NCI-H1694 (cell line): ENCODE measurements around the gene FITM1.
"Not testable (repeated sequence)": the region's sequence is repeated elsewhere in the genome, so short reads cannot be mapped to it uniquely, and the experiment has no call there.

Source experiments
- DNase-seq: peaks from one replicate; lab custom pipeline; 2025; lab: John Stamatoyannopoulos, UW

FITM1 gene

DNA sequence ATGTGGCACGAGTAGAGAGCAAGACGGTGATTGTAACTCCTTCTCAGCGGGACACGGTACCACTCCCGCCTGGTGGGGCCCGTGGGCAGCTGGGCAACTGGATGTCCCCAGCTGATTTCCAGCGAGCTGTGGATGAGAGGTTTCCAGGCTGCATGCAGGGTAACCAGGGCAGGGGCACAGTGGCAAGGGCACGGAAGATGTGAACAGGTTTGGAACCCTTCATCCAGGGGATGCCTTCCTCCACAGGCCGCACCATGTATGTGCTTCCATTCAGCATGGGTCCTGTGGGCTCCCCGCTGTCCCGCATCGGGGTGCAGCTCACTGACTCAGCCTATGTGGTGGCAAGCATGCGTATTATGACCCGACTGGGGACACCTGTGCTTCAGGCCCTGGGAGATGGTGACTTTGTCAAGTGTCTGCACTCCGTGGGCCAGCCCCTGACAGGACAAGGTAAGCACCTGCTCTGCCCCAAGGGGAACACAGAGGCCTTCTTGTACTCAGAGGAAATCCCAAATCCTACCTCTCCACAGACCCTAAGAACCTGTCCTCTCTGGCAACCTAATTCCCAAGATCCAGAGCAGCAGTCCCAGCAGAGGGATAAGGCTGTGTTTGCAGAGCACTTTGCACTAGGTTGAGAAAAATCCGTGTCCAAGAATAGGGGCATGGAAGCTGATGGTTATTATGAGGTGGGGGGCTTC is 32.1 kb upstream of the FITM1 start:
- no peak for DNase-seq

- DNase-seq, result no peak
These were observed 31.3 kb upstream of the FITM1 start for GRCh38 chr14:24098927-24099813.

- DNase-seq, result no peak
These were observed 30.1 kb upstream of the FITM1 start for GRCh38 chr14:24100197-24100981.

GRCh38 chr14:24100982-24101494 is 29.4 kb upstream of the FITM1 start:
- DNase-seq, result no peak

- no peak for DNase-seq
These were observed 28.0 kb upstream of the FITM1 start for GRCh38 chr14:24102357-24103048.

DNA sequence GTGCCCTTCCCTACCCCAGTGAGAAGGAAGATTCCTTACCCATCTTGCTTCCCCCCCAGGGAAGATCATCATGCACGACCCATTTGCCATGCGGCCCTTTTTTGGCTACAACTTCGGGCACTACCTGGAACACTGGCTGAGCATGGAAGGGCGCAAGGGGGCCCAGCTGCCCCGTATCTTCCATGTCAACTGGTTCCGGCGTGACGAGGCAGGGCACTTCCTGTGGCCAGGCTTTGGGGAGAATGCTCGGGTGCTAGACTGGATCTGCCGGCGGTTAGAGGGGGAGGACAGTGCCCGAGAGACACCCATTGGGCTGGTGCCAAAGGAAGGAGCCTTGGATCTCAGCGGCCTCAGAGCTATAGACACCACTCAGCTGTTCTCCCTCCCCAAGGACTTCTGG is 27.0 kb upstream of the FITM1 start:
- DNase-seq, result no peak

- not testable (repeated sequence) for DNase-seq
These were observed 24.7 kb upstream of the FITM1 start for GRCh38 chr14:24105609-24106239.

- no peak for DNase-seq
These were observed 23.7 kb upstream of the FITM1 start for GRCh38 chr14:24106672-24107271.

DNA sequence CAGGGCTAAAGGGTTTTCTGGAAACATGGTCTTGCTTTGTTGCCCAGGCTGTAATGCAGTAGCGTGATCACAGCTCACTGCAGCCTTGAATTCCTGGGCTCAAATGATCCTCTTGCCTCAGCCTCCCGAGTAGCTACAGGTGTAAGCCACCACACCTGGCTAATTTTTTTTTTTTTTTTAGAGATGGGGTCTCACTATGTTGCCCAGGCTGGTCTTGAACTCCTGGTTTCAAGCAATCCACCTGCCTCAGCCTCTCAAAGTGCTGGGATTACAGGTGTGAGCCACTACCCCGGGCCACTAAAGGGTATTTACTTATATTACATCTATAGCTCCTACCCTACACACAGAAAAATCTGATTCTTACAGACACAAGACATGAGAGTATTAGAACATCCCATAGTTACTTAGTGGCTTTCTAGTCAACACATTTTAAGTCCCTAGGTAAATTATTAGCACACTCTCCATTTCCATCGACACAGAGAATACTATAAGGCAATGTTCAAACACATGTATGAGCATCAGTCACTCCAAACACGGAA is 22.1 kb upstream of the FITM1 start:
- no peak for DNase-seq

GRCh38 chr14:24110060-24110459 is 20.4 kb upstream of the FITM1 start:
- no peak for DNase-seq

- DNase-seq, result no peak
These were observed 19.9 kb upstream of the FITM1 start for GRCh38 chr14:24110523-24110922.

DNA sequence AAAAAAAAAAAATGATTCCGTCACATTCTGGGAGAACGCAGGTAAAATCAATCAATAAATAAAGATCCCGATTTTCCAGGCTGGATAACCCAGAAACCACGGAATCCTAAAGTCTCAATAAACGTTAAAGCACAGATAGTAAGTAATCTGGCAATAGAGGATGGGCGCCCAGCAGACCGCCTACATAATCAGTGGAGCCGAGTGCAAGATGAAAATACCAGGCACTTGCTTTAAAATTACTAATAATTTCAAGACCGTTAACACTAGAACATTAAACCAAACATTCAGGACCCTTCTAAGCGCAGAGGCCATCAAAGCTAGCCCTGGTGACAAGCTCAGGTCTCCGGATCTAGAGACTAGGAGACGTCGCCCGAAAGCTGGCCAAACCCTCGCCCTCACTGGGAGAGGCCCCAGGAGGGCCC is 17.1 kb upstream of the FITM1 start:
- DNase-seq, result no peak

DNA sequence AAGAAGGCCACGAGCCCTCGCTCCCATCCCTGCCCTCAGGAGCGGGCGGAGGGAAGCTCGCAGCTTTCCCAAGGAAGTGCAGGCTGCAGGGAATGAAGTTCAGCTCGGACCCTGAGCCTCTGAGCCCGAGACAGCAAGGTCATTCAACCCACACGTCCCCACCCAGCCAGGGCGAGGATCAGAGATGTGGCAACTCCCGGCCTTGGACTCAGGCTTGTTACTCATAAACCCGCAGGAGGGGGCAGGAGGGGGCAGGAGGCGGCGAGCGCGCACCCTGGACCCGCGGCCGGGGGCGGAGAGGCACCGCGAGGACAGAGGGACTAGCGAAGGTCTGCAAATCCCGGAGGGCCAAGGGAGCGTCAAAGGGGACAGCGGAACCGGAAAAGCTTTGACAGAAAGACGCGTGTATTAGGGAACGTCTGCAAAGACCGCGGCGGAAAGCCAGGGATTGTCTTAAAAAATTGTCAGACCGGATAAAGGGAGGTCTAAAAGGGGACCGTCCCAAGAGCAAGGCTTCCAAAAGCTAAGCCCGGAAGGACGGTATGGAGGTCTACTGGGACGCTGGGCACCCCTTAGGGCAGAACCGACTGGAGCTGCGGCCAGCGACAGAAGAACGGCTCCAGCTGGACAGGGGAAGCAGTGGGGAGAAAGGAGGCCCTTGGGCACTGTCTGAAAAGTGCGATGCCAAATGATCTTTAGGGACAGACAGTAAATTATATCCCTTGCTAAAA is 16.5 kb upstream of the FITM1 start:
- DNase-seq, result peak; percentile 73

GRCh38 chr14:24114532-24115421 is 15.7 kb upstream of the FITM1 start, which contains the start of the genes DCAF11 and NRL:
DCAF11 (plus strand) TSS chr14:24114777; CDS start chr14:24115595, 818 bp downstream.
NRL (minus strand) TSS chr14:24114949; CDS start chr14:24082848, 32,101 bp downstream.
- DNase-seq, result peak; percentile 99

GRCh38 chr14:24115422-24116127 is 14.9 kb upstream of the FITM1 start:
- no peak for DNase-seq

DNA sequence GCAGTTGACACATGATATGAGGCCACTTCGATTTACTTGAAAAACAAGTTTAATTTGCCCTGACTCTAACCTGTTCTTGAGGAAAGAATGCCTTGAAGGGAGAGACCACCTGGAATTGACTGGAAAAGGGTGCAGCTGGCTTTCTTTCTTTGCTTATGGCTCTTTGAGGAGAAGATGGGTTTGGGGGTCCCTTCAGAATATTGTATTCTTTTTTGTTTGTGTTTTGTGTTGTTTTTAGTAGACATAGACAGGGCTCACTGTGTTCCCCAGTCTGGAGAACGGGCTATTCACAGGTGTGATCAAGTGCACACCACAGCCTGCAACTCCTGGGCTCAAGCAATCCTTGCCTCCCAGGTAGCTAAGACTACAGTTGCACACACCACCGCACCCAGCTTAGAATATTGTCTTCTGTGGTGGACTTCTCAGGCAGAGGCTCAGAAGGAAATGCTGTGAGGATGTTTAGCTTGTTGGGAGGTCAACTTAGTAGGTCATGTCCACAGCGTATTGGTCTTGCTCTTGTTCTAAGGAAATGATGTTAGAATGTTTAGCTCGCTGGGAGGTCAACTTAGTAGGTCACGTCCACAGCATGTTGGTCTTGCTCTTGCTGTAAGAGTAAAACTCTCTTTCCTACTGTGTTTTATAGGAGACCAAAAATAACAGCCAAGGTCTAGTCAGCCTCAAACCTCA is 14.2 kb upstream of the FITM1 start:
- no peak for DNase-seq

- no peak for DNase-seq
These were observed 13.3 kb upstream of the FITM1 start for GRCh38 chr14:24117179-24117578.
